Iris pigment epithelial cell (primary cell): ENCODE measurements around the gene FAM3B.

Experiments
- DNase-seq: peaks from one replicate; pipeline ENCODE4 v3.0.0-alpha.2; 2011; ENCODE audit warnings: low read depth

FAM3B gene

DNA sequence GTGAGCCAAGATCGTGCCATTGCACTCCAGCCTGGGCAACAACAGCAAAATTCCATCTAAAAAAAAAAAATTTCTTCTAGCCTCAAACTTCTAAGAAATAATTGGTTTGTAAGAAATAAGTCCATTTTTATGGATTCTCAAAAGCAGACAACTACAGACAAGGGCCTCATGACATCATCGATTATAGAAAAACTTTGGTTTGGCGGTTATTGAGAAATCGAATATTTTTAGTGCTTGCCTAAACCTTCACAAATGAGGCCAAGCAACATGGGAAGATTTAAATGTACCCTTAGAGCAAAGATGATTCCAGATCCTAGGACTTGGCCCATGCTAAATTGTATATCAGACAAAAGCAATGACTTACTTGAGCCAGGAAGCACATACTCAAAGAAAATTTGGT, 81.7 kb downstream of the FAM3B start:
- DNase-seq, result no peak

DNA sequence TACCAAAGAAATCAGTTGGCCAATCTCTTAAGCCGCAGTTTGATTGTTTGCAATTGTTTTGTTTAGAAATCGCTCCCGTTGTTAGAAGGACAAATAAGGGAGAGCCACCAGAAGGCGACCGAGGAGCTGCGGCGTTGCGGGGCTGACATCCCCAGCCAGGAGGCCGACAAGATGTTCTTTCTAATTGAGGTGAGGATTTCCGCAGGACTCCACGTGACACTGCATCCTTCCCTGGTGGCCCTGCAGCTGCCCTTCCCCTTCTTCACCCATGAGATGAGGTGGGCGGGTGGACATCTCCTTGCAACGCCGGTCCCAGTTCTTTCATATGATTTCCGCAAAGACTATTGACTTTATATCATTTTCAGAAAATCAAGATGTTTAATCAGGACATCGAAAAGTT, 82.2 kb downstream of the FAM3B start:
- DNase-seq, result no peak

DNA sequence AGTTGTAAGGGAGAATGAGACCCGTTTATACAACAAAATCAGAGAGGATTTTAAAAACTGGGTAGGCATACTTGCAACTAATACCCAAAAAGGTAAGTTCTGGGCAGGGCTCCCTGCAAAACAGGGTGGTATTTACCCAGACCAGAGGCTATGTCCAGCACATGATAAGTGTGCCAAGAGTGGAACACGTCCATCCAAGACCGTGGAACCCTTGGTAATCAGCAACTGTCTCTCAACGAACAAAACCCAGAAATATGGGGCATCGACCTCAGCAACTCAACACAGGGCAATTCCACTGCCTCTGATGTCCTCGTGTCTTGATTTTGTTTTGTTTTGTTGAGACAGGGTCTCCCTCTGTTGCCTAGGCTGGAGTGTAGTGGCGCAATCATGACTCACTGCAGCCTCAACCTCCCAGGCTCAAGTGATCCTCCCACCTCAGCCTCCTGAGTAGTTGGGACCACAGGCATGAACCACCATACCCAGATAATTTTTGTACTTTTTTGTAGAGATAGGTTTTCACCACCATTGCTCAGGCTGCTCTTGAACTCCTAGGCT, 82.7 kb downstream of the FAM3B start:
- DNase-seq, result no peak

DNA sequence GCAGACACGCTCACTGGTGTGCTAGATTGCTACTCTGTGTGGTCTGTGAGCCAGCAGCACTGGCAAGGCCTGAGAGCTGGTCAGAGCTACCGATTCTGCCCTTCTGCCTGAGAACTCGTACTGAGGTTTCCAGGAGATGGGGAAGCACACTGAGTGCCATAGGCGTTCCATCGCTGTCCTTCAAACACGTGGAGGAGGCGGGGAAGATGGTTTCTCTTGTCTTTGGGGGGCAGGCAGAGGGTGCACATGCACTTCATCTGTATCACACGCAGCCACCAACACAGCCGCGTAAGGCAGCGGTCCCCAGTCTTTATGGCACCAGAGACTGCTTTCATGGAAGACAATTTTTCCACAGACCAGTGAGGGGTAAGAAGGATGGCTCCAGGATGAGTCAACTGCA, 85.6 kb downstream of the FAM3B start:
- no peak for DNase-seq

DNA sequence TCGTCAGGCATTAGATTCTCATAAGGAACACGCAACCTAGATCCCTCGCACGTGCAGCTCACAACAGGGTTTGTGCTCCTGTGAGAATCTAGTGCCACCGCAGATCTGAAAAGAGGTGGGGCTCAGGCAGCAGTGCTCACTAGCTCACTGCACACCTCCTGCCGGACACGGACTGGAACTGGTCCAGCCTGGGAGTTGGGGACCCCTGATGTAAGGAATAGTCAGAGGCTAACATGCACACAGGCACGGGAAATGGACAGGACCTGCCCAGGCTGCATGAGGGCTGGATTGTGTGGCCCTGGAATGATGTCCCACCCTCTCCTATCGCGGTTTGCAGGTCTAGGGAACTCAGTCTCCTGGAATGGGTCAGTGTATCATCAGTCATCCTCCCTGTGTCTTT, 86.2 kb downstream of the FAM3B start:
- no peak for DNase-seq

DNA sequence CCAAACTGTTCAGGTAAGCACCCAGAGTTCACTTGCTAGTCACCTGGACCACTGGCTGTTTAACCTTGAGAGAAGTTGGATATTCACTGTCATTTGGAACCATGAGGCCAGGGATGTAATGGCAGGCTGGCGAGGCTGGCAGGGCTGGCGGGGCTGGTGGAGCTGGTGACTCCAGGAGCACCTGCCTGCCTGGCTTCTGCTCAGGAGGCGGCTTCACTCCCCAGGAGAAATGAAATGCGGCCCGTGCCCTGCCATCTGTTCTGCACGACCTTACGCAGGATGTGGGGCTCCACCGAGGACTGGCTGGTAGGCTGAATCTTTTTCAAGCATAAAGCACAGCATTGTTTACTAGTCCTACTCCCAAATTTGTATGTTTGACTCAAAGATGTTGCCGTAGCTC, 86.7 kb downstream of the FAM3B start:
- no peak for DNase-seq

DNA sequence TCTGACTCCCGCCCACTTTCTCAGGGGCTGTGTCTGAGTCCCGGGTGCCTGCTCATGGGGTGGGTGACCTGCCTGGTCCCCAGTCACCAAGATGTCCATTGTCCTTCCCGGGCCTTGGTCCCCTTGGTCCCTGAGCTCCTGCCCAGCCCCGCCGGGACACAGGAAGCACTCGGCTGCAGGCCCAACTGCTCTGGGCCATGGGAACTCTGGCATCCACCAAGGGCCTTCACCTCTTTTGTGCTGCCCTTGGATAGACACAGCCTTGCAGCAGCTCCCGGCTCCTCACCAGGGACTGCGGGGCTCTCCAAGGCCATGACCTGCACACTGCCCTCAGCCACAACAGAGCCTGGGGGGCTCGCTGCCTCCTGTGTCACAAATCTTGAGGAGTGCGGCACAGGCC, 87.4 kb downstream of the FAM3B start:
- DNase-seq, result no peak

DNA sequence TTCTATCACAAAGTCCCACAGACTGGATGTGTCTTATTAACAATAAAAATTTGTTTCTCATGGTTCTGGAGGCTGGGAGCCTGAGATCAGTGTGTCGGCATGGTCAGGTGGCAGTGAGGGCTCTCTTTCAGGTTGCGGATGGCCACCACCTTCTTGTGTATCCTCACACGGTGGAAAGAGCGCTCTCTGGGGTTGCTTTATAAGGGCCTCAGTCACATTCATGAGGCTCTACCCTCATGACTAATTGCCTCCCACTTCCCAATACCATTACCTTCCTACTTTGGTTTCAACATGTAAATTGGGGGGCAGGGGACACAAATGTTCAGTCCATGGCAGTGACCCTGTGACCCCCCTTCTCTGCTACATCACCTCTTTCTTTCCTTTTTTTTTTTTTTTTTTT, 88.7 kb downstream of the FAM3B start:
- no peak for DNase-seq

DNA sequence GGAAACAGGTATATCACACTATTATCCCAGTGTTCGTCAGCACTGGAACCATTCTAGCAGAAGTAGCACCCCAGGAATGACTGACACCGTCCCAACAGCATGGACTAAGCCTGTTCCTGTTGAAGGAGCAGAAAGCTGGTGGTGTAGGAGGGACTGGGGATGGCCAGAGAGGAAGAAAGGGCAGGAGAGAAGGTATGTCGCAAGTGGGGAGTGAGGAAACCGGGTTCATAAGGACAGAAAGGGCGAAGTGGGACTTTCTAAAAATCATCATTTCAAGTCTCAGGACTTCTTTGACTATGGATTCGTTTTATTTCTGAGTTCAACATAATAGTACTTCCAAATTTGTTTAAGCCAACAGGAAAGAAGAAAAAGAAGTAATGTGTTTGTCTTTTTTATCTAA, 89.7 kb downstream of the FAM3B start:
- no peak for DNase-seq
